Activated CD8-positive, alpha-beta memory T cell treated with anti-CD3 and anti-CD28 coated beads for 48 hours (primary cell): ENCODE measurements around the gene CFAP299.

Source experiments
- DNase-seq, 3 experiments: peaks; one replicate each; pipeline ENCODE4 v3.0.0-alpha.2; 2020; ENCODE audit warnings: low read depth in 2 of 3, low spot score in 2 of 3

CFAP299 gene

GRCh38 chr4:80495865-80496264 lies 160.3 kb downstream of the CFAP299 start:
- DNase-seq = no peak

- no peak for DNase-seq
These were observed 163.2 kb downstream of the CFAP299 start for GRCh38 chr4:80498725-80499124.

- no peak for DNase-seq
These were observed 165.1 kb downstream of the CFAP299 start for GRCh38 chr4:80500613-80501012.

- no peak for DNase-seq
These were observed 171.5 kb downstream of the CFAP299 start for GRCh38 chr4:80507077-80507476.

- DNase-seq = no peak
These were observed 172.0 kb downstream of the CFAP299 start for GRCh38 chr4:80507507-80507906.

GRCh38 chr4:80515496-80515895 lies 180.0 kb downstream of the CFAP299 start:
- DNase-seq = no peak

GRCh38 chr4:80521438-80521837 lies 185.9 kb downstream of the CFAP299 start:
- no peak for DNase-seq

- DNase-seq = no peak
These were observed 191.2 kb downstream of the CFAP299 start for GRCh38 chr4:80526697-80527096.

GRCh38 chr4:80529026-80529425 lies 193.5 kb downstream of the CFAP299 start:
- no peak for DNase-seq

GRCh38 chr4:80532674-80533333 lies 197.3 kb downstream of the CFAP299 start:
- DNase-seq = no peak

GRCh38 chr4:80535551-80535950 lies 200.0 kb downstream of the CFAP299 start:
- DNase-seq = no peak

- no peak for DNase-seq
These were observed 202.9 kb downstream of the CFAP299 start for GRCh38 chr4:80538276-80538926.

GRCh38 chr4:80539190-80539589 lies 203.7 kb downstream of the CFAP299 start:
- DNase-seq = no peak

GRCh38 chr4:80540349-80540748 lies 204.8 kb downstream of the CFAP299 start:
- DNase-seq = no peak

GRCh38 chr4:80540785-80541469 lies 205.4 kb downstream of the CFAP299 start:
- no peak for DNase-seq

- no peak for DNase-seq
These were observed 207.2 kb downstream of the CFAP299 start for GRCh38 chr4:80542747-80543146.

- DNase-seq = no peak
These were observed 224.8 kb downstream of the CFAP299 start for GRCh38 chr4:80560337-80560736.

- no peak for DNase-seq
These were observed 230.8 kb downstream of the CFAP299 start for GRCh38 chr4:80566203-80566872.

GRCh38 chr4:80568891-80569290 lies 233.4 kb downstream of the CFAP299 start:
- no peak for DNase-seq

GRCh38 chr4:80576796-80577195 lies 241.3 kb downstream of the CFAP299 start:
- no peak for DNase-seq

GRCh38 chr4:80578001-80578400 lies 242.5 kb downstream of the CFAP299 start:
- no peak for DNase-seq

GRCh38 chr4:80585542-80585941 lies 250.0 kb downstream of the CFAP299 start:
- no peak for DNase-seq
